NCI-H82 treated with DMSO at 0.1 percent for 48 hours (cell line): Measurements from ENCODE around the gene AK5.

Source experiments
- DNase-seq: peaks from one replicate; lab custom pipeline; 2025; ENCODE audit not compliant: unreplicated experiment; lab: John Stamatoyannopoulos, UW

Gene AK5, protein sequence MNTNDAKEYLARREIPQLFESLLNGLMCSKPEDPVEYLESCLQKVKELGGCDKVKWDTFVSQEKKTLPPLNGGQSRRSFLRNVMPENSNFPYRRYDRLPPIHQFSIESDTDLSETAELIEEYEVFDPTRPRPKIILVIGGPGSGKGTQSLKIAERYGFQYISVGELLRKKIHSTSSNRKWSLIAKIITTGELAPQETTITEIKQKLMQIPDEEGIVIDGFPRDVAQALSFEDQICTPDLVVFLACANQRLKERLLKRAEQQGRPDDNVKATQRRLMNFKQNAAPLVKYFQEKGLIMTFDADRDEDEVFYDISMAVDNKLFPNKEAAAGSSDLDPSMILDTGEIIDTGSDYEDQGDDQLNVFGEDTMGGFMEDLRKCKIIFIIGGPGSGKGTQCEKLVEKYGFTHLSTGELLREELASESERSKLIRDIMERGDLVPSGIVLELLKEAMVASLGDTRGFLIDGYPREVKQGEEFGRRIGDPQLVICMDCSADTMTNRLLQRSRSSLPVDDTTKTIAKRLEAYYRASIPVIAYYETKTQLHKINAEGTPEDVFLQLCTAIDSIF

DNA sequence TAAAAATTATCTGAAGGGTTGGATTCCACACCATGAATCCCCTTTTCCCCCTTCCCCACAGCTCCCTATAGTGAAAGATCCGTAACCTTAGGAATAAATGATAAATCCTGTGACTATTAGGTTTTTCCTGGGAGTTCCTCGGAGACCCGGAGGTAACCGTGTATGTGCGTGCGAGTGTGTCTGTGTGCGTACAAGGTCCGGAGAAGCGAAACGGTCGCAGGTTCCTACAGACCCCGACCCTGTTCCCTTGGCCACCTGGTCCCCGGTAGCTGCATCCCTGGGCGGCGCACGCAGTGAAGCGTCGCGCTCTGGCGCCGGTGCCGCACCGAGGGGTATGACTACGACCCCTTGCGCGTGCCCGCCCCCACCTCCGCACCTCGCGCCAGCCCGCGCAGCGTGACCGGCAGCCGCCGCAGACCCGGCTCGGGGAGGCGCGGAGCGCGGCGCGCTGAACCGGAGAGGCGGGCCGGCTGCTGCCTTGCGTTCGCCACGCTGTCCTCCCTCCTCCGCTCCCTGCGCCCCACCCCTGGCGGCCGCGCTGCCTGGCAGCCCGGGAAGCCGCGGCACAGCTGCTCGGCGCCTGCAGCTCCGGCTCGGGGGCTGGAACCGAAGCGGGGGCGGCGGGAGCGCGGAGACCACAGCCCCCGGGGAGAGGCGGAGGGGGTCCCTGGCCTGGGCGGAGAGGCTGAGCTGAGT is at the start of gene AK5:
TSS of gene AK5 (plus strand) at position 529 of the 696 bp plus-strand sequence. CDS start 295 bp downstream, outside the sequence.
- no peak for DNase-seq

DNA sequence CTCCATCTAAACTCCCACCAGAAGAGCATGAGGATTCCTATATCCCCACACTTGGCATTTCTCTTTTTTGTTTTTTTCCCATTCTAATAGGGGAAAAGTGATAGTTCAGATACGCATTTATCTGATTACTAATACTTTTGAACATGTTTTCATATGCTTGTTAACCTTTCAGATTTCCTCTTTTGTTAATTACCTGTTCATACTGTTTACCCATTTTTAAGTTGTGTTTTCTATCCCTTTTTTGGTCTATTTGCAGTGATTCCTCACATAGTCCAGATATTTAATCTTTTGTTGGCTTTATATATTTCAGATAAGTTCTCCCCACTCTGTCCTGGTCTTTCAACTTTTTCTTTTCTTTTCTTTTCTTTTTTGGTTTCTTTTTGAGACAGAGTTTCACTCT is 49.0 kb upstream of the AK5 start:
- no peak for DNase-seq

DNA sequence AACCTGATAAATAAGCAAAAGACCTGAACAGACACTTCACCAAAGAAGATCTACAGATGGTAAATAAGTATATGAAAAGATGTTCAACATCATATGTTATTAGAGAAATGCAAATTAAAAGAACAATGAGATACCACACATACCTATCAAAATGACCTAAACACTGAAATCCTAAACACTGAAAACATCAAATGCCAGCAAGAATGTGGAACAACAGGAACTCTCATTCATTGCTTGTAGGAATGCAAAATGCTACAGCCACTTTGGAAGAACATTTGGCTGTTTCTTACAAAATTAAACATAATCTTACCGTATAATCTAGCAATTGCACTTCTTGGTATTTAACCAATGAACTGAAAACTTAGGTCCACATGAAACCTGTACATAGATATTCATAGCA is 47.7 kb upstream of the AK5 start:
- no peak for DNase-seq

DNA sequence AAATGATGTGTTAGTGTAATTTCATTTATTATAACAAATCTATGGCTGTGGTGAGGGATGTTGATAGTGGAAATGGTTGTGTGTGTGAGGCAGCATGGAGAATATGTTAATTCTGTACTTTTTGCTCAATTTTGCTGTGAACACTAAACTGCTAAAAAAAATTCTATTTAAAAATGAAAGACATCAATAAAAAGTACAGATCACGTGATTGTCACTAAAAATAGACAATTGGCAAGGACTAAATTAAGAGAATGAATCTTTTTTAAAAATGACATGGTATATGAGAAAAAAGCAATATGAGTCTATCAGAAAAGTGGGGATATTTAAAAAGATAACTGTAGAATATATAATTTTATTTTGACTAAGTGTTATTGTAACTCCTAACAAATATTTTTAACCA is 46.9 kb upstream of the AK5 start:
- no peak for DNase-seq

DNA sequence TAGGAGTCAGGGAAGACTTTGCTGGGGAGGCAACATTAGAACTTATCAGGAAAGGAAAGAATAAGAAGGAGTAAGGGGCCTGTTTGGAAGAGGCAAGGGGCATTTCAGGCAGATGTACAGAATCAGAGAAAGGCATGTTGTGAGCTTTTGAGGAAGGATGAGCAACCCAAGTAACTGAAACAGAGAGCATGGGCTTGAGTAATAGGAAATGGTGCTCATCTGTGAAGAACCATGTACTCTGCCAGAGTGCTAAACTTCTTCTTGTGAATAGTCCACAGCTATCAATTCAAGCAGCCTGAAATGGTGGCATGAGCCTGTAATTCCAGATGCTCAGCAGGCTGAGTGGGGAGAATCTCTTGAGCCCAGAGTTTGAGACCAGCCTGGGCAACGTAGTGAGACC is 43.4 kb upstream of the AK5 start:
- no peak for DNase-seq

DNA sequence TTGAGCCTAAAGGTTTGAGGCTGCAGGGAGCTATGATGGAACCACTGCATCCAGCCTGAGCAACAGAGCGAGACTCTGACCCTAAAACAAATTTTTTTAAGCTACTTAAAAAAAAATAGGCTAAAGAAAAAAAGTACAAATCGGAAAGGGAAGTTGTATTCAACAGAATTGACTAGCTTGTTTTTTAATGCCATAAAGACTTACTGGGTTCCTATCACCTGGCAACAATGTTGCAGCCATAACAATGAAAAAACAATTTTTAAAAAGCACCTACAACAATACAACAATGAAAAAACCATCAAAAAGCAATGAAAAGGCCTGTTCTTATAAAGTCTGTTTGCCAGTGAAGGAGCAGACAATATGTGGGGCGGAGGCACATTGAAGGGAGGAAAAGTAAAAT is 42.5 kb upstream of the AK5 start:
- no peak for DNase-seq

DNA sequence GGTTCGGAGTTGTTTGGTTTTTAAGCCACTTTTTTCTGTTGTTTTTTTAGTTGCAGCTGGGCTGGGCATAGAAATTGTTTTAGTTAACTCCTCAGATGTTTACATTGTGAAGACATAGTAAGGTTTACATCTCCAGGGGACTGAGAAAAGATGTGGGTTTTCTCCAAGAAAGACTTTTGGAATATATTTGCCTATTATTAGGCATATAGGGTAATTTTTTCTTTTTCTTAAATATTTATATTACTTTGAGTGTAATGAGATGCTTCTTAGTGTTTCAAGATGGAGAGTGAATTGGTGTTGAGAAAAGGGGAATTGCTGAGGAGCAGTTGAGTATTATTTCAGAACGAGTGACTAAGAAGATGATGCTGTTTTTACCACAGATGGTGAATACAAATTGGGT is 36.0 kb upstream of the AK5 start:
- no peak for DNase-seq

DNA sequence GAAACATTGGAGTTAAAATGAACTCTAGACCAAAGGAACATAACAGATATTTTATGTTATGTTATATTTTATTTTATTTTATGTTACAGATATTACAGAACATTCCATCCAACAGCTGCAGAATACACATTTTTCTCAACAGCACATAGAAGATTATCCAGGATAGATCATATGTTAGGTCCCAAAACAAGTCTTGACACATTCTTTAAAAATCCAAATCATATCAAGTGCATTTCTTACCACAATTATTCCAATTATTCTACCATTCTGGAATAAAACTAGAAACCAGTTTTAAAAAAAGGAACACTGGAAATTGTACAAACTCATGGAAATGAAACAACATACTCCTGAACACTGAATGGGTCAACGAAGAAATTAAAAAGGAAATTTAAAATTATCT is 31.7 kb upstream of the AK5 start:
- no peak for DNase-seq

DNA sequence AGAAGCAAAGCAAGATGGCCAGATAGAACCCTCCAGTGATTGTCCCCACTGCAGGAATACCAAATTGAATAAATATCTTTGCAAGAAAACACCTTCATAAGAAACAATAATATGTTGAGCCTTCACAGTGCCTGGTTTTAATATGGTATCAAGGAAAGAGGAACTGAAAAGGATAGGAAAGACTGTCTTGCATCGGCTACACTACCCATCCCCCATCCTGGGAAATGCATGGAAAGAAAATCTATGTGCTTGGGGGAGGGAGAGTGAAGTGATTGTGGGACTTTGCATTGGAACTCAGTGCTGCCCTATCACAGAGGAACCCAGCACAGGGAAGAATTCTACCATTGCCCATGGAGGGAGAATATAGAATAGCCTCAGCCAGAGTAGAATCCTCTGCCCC is 28.6 kb upstream of the AK5 start:
- no peak for DNase-seq

DNA sequence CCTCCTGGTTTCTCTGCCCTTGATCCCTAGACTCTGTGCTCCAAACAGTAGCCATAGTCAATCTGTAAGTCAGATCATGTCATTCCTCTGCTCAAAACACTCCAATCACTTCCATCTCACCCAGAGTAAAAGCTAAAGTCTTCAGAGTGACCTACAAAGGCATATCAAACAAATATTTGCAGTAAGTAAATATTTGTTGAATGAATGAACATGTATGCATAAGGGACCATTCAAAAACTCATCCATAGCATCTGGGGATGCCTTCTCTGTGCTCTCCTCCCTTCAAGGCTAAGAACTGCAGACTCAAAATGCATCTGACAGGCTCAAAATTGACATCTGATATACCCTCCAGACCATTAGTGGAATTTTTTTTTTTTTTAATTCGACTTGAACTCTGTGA is 18.1 kb upstream of the AK5 start:
- DNase-seq, result no peak

DNA sequence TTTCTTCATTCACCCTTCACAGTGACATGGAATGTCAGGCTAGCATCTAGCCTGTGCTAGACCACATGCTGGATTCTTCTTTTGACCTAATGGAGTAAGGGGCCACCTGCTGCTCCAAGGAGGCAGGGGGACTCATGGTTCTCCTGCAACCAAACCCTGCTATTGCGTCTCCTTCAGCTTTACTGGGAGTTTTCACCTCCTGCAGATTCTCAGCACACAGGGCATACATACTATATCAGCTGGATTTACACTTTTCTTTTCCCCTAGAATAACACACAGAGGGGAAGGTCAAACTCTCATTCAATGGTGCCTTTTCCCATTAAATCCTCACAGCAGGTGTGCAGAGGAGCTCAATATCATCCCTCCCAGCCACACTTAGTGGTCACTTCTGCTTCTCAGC is 16.6 kb upstream of the AK5 start:
- DNase-seq, result no peak

DNA sequence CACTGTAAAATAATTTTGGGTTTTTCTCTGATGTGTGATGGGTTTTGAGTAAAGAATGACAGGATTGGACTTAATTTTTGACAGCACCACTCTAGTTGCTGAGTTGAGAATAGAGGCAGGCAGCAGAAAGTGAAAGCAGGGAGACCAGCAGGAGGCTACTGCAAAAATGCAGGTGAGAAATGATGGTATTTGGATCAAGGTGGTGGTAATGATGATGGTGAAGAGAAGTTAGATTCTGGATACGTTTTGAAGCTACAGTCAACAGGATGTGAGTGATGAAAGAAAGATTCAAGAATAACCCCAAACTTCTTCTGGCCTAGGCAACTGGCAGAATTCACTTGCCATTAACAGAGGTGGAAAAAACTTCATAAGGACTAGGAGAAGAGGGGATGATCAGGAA is 14.8 kb upstream of the AK5 start:
- no peak for DNase-seq

DNA sequence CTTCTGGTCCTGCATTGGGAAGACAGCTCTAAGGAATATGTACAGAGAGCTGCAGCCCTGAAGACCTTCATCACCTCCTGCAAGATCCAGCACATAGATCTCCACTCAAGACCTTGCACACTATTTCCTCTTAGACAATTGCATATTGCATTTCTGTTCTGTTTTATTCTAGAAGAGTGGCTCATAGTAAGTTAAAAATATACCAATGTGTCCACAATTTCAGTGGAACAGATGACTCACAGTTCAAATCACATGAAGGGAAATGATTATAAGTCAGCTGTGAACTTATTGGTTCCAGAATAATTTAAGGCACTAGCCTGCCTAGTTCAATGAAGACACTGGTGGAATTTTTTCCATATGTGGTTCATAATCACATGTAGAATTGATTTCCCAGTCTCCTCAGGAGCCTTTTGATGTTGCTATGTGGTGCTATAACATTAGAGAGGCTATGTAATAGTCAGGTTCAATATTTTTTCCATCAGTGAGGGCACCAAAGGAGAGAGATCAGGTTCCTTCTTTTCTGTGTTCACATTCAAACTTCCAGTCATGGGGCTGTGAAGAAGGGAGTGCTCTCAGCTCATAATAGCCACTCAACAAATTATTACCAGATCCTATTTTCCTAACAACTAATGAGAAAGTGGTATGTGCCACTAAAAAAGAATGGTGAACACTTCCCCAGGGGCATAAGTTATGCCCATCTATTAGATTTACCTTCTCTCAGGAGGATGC is 9.8 kb upstream of the AK5 start:
- no peak for DNase-seq

DNA sequence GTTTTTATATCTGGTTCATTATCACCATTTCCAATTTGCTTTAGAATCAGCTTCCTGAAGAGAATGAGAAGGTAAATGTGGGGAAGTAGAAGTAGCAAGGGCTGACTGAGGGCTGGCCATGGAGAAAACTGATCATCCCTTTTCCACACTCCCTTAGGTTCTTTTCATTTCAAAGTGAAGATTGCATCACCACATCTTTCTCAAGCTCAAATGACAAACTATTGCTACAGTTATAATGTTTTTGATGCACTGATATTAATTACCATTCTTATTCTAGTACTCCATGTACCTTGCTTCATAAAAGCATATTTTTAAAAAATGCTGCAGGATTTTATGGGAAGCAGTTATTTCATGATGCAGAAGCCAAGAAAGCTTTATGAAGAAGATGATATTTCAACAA is 7.9 kb upstream of the AK5 start:
- DNase-seq, result no peak

DNA sequence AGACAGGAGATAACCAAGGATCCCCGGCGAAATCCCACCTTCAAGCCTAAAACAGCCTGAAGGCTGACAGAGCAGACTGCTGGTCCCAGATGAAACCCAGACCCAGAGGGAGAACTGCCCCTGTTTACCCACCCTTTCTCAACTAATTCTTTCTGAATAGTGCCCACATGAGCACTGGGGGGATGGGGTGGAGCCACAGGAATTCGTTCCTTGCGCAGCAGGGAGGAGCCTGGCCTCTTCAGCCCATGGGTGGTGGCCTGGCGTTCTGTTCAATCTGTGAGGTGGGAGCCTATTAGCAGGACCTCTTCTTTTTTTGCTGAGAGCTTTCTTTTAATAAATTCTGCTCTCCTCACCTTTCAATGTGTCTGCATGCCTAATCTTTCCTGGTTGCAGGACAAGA is 6.6 kb upstream of the AK5 start:
- DNase-seq, result no peak

DNA sequence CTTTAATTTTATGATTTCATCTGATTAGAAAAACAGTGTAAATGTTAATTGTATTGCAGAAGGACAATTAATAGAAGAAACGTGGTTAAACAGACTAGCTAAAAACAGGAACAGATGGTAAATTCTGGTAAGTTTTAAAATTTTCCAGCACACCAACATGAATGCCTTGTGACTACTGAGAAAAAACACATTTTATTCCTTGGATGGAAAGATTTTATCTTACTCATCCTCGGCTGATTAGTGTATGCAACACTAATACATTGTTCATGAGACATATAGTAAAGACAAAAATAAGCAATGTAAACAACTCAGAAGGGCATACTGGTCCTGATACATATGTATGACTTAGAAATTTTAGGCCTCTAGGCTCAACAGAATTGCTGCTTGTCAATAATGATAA is 4.9 kb upstream of the AK5 start:
- no peak for DNase-seq

DNA sequence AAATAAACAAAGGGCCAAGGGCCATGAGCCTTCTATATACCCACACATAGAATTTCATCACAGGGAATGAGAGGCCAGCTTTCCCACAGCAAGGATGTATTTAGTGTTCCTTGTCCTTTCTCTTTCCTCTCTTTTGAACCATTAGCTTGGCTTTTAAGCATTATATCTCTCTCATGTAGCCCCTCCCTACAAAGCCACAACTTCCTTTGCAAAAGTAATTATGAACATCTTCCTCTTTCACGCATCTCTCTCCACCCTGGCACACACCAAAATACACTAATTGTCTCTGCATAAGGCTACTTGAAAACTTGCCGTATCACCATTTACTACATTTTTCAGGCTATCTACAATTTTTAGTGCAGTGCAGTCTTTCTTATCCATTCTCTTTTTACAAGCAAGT is 1.9 kb upstream of the AK5 start:
- no peak for DNase-seq

DNA sequence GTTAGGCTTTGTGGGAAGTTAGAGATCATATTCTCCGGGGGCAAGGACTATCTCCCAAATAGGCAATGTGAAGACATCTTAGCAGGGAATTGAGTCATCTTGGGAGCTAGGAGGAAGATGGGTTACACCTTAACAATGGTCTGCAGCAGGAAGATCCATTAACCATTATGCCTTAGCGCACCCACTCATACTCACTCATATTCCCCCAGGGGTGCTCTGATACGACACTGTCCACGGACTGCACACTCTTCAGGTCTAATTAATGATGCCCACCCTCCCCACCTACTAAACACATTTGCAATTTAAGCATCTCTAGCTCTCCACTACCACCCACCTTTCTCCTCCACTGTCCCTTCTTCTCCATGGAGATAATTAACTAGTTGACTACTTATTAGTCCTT is 857 bp upstream of the AK5 start:
- no peak for DNase-seq

DNA sequence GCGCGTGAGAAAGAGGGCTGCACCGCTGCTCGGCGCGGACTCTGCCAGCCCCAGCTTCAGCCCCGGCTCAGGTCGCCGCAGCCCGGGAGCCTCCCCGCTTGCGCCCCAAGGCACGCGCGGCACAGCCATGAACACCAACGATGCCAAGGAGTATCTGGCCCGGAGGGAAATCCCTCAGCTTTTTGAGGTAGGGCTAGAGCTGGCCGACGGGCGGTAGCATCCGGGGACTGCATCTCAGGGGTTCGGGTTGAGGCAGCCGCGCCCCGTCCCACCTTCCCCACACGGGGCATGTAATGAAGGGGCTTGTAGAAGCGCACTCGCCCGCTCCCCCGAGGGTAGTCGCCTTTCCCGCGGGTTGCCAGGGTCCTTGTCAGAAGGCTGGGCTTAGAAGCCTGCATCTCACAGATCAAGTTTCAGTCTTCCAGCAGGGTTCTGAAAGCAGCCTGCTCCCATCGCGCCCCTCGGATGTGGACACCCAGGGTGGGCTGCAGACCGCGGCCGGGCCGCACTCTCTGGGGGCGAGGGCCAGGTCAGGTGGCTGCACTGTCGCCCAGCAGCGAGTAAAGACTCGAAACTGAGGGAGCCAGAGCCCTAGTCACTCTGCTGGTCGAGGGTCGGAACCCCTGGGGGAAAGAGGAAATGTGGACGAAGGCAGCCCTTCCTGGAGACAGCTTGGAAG is 507 bp downstream of the AK5 start:
- DNase-seq, result no peak

DNA sequence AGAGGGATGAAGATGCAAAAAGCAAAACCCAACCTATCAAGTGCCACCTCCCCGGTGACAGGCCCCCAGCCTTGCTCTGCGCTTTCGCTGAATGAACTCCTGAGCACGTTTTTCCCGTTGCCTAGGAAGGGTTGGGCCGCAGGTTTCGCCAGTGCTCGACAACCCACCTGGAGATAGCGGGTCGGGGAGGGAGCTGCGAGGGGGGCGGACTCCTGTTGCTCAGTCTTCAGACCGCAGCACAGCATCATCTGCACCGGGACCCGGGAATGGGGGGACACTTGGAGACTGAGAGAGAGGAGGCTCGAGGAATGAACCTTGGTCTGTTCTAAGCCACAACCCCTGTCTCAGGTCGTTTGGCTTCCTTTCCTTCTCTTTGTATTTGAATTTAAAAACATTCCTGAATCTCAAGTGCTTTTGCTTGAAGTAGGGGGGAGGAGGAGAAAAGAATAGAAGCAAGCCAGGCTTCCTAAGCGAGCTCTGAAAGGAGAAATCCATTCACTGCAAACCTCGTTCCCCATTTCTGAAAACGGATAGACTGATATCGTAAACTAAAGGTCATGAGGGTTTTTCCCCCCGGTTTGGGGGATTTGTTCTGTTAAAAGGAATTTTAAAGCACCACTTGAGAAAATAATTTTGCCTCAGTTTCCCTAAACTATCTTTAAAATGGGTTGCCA is 1.2 kb downstream of the AK5 start:
- no peak for DNase-seq
